A673 (cell line): ENCODE results near the gene BLOC1S3. TPM values are rescaled to one million over a fixed set of nuclear protein-coding genes. Genes with fewer than 3 reads are reported as not detected.

Experiments used
- BruUV-seq: library from RNA; stranded (reverse); fragments of 400-500 nt; replicated peaks from 2 replicates; lab custom pipeline; 2021; lab: Mats Ljungman, UMichigan
- CTCF ChIA-PET: fragments of 300-600 bp; sonication (Branson Sonifier 250); formaldehyde crosslinking; loops from one replicate; lab custom pipeline; 2022; ENCODE audit warnings: antibody characterized with exemption; lab: Charles Lee
- POLR2A ChIA-PET: fragments of 300-600 bp; sonication (Branson Sonifier 250); formaldehyde crosslinking; loops from one replicate; lab custom pipeline; 2022; ENCODE audit warnings: antibody characterized with exemption; ENCODE audit not compliant: low non-redundant PET; lab: Charles Lee
- DNase-seq: peaks from one replicate; pipeline ENCODE4 v3.0.0-alpha.2; 2015; ENCODE audit warnings: low spot score
- H3K27ac ChIP-seq: fragments of 200-600 bp; sonication (generic); 2 replicates; pipeline ENCODE4 v1.5.1; 2016; ENCODE audit warnings: mixed run types, low read depth, mild to moderate bottlenecking, mixed read lengths, antibody characterized with exemption, low read length; ENCODE audit not compliant: poor library complexity, severe bottlenecking
- H3K27me3 ChIP-seq: fragments of 200-600 bp; sonication (generic); replicated peaks from 2 replicates; pipeline ENCODE4 v1.6.1; 2017; ENCODE audit warnings: mixed run types, low read depth, mild to moderate bottlenecking, mixed read lengths, antibody characterized with exemption, low read length; ENCODE audit not compliant: insufficient read depth, poor library complexity
- H3K36me3 ChIP-seq: fragments of 200-600 bp; sonication (generic); 2 replicates; pipeline ENCODE4 v1.6.1; 2016; ENCODE audit warnings: mixed run types, mild to moderate bottlenecking, mixed read lengths, antibody characterized with exemption, low read length; ENCODE audit not compliant: insufficient read depth, poor library complexity, severe bottlenecking
- H3K4me1 ChIP-seq: fragments of 200-600 bp; sonication (generic); 2 replicates; pipeline ENCODE4 v1.6.1; 2017; ENCODE audit warnings: mixed run types, mild to moderate bottlenecking, mixed read lengths, antibody characterized with exemption, low read length; ENCODE audit not compliant: insufficient read depth, poor library complexity, severe bottlenecking
- H3K4me3 ChIP-seq: fragments of 200-600 bp; sonication (generic); 2 replicates; pipeline ENCODE4 v1.5.1; 2016; ENCODE audit warnings: low read depth, mixed run types, mild to moderate bottlenecking, mixed read lengths, low read length; ENCODE audit not compliant: poor library complexity, severe bottlenecking
- H3K9me3 ChIP-seq: fragments of 200-600 bp; sonication (generic); 2 replicates; pipeline ENCODE4 v1.6.1; 2016; ENCODE audit warnings: mixed run types, low read depth, mild to moderate bottlenecking, mixed read lengths, antibody characterized with exemption, low read length; ENCODE audit not compliant: poor library complexity, severe bottlenecking
- CTCF ChIP-seq: fragments of 300-800, 200-600 bp; sonication (generic); conservative IDR thresholded peaks from 2 replicates; pipeline ENCODE4 v1.5.1; 2017; ENCODE audit warnings: low read depth, mild to moderate bottlenecking, antibody characterized with exemption, low read length, moderate library complexity, mixed read lengths
- EZH2 ChIP-seq: fragments of 200-600 bp; sonication (generic); IDR thresholded peaks from 2 replicates; pipeline ENCODE4 v1.6.1; 2017; ENCODE audit warnings: borderline replicate concordance, low read depth, mild to moderate bottlenecking, mixed read lengths, antibody characterized with exemption, low read length; ENCODE audit not compliant: poor library complexity, severe bottlenecking
- intact Hi-C: fragments of 100-400 bp; cut with micrococcal nuclease; formaldehyde crosslinking; loops from one replicate; pipeline ENCODE4 v1.10.0; 2022; ENCODE audit not compliant: unreplicated experiment
- total RNA-seq: library from RNA; stranded (reverse); gene quantifications from 2 replicates; pipeline ENCODE4 v1.2.3, GENCODE V29; 2021

BLOC1S3 gene
- total RNA-seq, 1 experiment from 2014 or later, result 8.7 TPM

DNA sequence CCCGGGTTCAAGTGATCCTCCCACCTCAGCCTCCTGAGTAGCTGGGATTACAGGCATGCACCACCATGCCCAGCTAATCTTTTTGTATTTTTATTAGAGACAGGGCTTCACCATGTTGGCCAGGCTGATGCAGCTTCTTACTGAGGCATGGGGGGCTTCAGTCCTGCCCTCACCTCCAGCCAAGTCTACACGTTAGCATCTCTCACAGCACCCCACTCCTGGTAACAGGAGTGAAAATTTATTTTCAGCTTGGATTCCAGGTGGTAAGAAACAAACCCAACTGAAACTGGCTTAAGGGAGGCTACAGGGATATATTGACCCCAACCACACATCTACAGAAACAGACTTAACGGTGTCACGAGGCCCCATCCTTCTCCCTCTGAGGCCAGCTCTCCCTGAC lies 28.4 kb upstream of the BLOC1S3 start:
- ChIA-PET POLR2A (interaction anchor here (0.5 kb wide), 1 partner anchor 318 kb away, joined by 3 read pairs; the partner anchor contains the start of gene FOSB), CTCF (no interaction called here)
- TF ChIP-seq CTCF, result no peak
- TF ChIP-seq EZH2, result no peak
- H3K27ac ChIP-seq, result no peak overlapping the region
- peaks cover 17% of the 10 kb centered on the region for H3K27me3 ChIP-seq
- no TSS peak for BruUV-seq
- no peak for DNase-seq
- peaks cover 13% of the 10 kb centered on the region for H3K4me1 ChIP-seq
- H3K4me3 ChIP-seq, result no peak overlapping the region
- peaks cover 2% of the 10 kb centered on the region for H3K36me3 ChIP-seq
- intact Hi-C loops, result no loop called here
- H3K9me3 ChIP-seq, result no peaks in the 10 kb centered on the region

DNA sequence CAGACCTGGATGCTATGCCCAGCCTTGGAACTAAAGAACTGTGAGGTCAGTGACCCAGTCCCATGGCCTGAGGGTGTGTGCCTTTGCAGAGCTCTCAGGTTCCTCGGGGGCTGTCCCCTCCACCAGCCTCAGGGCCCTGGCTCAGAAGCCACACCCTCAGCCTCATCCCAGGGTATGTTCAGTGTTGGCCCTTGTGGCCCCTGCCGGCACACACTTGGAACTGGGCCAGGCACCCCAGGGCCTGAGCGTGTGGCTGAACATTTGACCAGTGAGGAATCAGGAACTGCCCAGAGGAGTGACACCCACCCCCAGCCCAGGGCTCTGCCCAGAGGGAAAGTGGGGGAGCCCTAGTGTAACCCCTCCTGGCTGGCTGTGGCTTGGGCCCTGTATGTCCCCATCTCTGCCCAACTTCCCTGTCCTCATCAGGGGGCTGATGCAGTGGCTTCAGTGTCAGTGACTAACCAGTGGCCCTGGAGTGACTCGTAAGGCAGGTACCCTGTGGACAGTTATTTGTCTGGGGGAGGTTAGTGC lies 27.8 kb upstream of the BLOC1S3 start:
- Histone ChIP-seq H3K4me3 (no peak overlapping the region), H3K36me3 (no peaks in the 10 kb centered on the region), H3K4me1 (peaks cover 13% of the 10 kb centered on the region), H3K27me3 (peaks cover 17% of the 10 kb centered on the region), H3K9me3 (no peaks in the 10 kb centered on the region), H3K27ac (no peak overlapping the region)
- DNase-seq, result no peak
- BruUV-seq, result no TSS peak
- CTCF ChIA-PET, result no interaction called here
- intact Hi-C loops, result no loop called here
- TF ChIP-seq CTCF, result no peak
- no peak for TF ChIP-seq EZH2
- POLR2A ChIA-PET, result no interaction called here

DNA sequence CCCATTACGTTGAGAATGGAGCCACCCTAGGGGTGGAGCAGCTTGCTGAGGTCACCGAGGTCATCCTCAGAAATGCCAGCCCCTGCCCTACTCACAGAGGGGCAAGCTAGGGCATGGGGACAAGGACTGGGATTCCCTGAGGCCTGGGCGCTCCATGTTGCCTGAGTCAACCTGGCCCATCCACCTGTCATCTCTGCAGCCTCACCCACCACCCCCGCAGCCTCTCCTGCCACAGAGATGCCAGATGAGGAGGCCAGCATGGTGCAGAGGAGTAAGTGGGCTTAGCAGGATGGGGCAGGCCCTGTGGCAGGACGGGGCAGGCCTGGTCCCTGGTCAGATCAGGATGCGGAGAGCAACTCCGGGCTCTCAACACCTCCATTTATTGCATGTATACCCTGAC lies 27.3 kb upstream of the BLOC1S3 start:
- CTCF ChIA-PET, result no interaction called here
- no TSS peak for BruUV-seq
- Histone ChIP-seq H3K36me3 (no peaks in the 10 kb centered on the region), H3K27me3 (peaks cover 17% of the 10 kb centered on the region), H3K27ac (no peak overlapping the region), H3K4me1 (peaks cover 13% of the 10 kb centered on the region), H3K9me3 (no peaks in the 10 kb centered on the region), H3K4me3 (no peak overlapping the region)
- POLR2A ChIA-PET, result no interaction called here
- DNase-seq, result no peak
- intact Hi-C loops, result no loop called here
- TF ChIP-seq EZH2 (no peak), CTCF (no peak)
